Testis (tissue), 3 donors: Measurements from ENCODE around the gene MYOZ3. TPM values are rescaled to one million over a fixed set of nuclear protein-coding genes. Genes with fewer than 3 reads are reported as not detected.
A peak's percentile ranks its signal among the peaks of the same experiment; 100 is the strongest.

ENCODE experiments used
- DNase-seq: peaks from one replicate; pipeline ENCODE4 v3.0.0-alpha.2; 2019
- H3K27ac ChIP-seq, 2 donors: fragments of 200-600 bp; sonication (generic); one replicate each; pipeline ENCODE4 v1.5.1; 2019
- H3K27me3 ChIP-seq: fragments of 200-600 bp; sonication (generic); one replicate; pipeline ENCODE4 v1.5.1; 2019
- H3K36me3 ChIP-seq: fragments of 200-600 bp; sonication (generic); one replicate; pipeline ENCODE4 v1.5.1; 2017; ENCODE audit warnings: low read depth; ENCODE audit errors: missing control alignments
- H3K4me1 ChIP-seq: fragments of 200-600 bp; sonication (generic); one replicate; pipeline ENCODE4 v1.5.1; 2019
- H3K4me3 ChIP-seq, 2 donors: fragments of 200-600 bp; sonication (generic); one replicate each; pipeline ENCODE4 v1.5.1; 2017 to 2019
- H3K9me3 ChIP-seq: fragments of 200-600 bp; sonication (generic); one replicate; pipeline ENCODE4 v1.5.1; 2017
- CTCF ChIP-seq, 3 experiments: fragments of 450-650 bp in 2 of 3; fragments of 200-600 bp in 1 of 3; sonication (generic) in 1 of 3; IDR thresholded peaks; one replicate each; pipeline ENCODE4 v1.5.1; 2016 to 2019; ENCODE audit warnings: antibody characterized with exemption in 3 of 3, mild to moderate bottlenecking in 2 of 3, moderate library complexity in 1 of 3
- POLR2A ChIP-seq: fragments of 450-650 bp; IDR thresholded peaks from one replicate; pipeline ENCODE4 v1.6.1; 2017; ENCODE audit warnings: antibody characterized with exemption, mild to moderate bottlenecking, moderate library complexity
- WGBS, 2 donors: methylation state at CpG; one replicate each; pipeline ENCODE4 v1.1.5; 2018; 5-methylcytosine and 5-hydroxymethylcytosine counted together
- intact Hi-C: fragments of 100-400 bp; cut with DNase I; formaldehyde crosslinking; loops from one replicate; pipeline ENCODE4 v1.15.1; 2023; ENCODE audit warnings: low total_unique reads
- polyA plus RNA-seq: library from polyadenylated mRNA; stranded (reverse); fragments of 350-450 nt; fragmentation: Illumina TruSeq; extraction: RNeasy Lipid Tissue Mini Kit (QIAGEN cat#74804); gene quantifications from one replicate; pipeline ENCODE4 v1.2.3, GENCODE V29; 2014; ENCODE audit warnings: low read depth, low replicate concordance; ENCODE audit not compliant: insufficient read depth
- total RNA-seq, 2 donors: library from RNA; depleted of rRNA; stranded (reverse); fragments of >200 nt; gene quantifications; one replicate each; pipeline ENCODE4 v1.2.3, GENCODE V29; 2016

MYOZ3 gene
- total and polyA plus RNA-seq, 3 donors from 2014 or later, result 10.4 to 12.7 (median 12.0) TPM

GRCh38 chr5:150689120-150689519, 28.1 kb downstream of the MYOZ3 start:
- no peak for TF ChIP-seq POLR2A
- no peak for TF ChIP-seq CTCF (IDR thresholded peaks at IDR 0.05)
- H3K9me3 ChIP-seq, result no peaks in the 10 kb centered on the region
- DNase-seq, result no peak
- H3K4me3 ChIP-seq, result no peak overlapping the region
- WGBS, 2 donors, result 88 to 100% methylated on average over 1 of the region's 1 CpG
- H3K36me3 ChIP-seq, result no peaks in the 10 kb centered on the region
- H3K4me1 ChIP-seq, result no peaks in the 10 kb centered on the region
- intact Hi-C loops, result no loop called here
- no peaks in the 10 kb centered on the region for H3K27me3 ChIP-seq
- H3K27ac ChIP-seq, result no peak overlapping the region

- H3K4me1 ChIP-seq, result no peaks in the 10 kb centered on the region
- H3K9me3 ChIP-seq, result no peaks in the 10 kb centered on the region
- intact Hi-C loops, result no loop called here
- H3K4me3 ChIP-seq, result no peak overlapping the region
- no peak for TF ChIP-seq CTCF (IDR thresholded peaks at IDR 0.05)
- TF ChIP-seq POLR2A, result no peak
- DNase-seq, result no peak
- H3K27ac ChIP-seq, result no peak overlapping the region
- WGBS, 2 donors, result 65 to 75% methylated on average over 6 of the region's 6 CpGs
- no peaks in the 10 kb centered on the region for H3K36me3 ChIP-seq
- H3K27me3 ChIP-seq, result no peaks in the 10 kb centered on the region
These were observed 29.7 kb downstream of the MYOZ3 start for GRCh38 chr5:150690760-150691159.

- Histone ChIP-seq H3K27me3 (no peaks in the 10 kb centered on the region), H3K4me3 (no peak overlapping the region), H3K9me3 (no peaks in the 10 kb centered on the region), H3K27ac (no peak overlapping the region), H3K36me3 (no peaks in the 10 kb centered on the region), H3K4me1 (no peaks in the 10 kb centered on the region)
- DNase-seq, result no peak
- intact Hi-C loops, result no loop called here
- WGBS, 2 donors, result 90 to 94% methylated on average over 3 of the region's 3 CpGs
- TF ChIP-seq CTCF (IDR thresholded peaks at IDR 0.05), result no peak
- no peak for TF ChIP-seq POLR2A
These were observed 31.2 kb downstream of the MYOZ3 start for GRCh38 chr5:150692276-150692675.

GRCh38 chr5:150694612-150695011, 33.6 kb downstream of the MYOZ3 start:
- H3K4me3 ChIP-seq, result no peak overlapping the region
- H3K4me1 ChIP-seq, result no peaks in the 10 kb centered on the region
- intact Hi-C loops, result no loop called here
- 67 to 76% methylated on average over 3 of the region's 3 CpGs for WGBS, 2 donors
- no peaks in the 10 kb centered on the region for H3K9me3 ChIP-seq
- H3K27me3 ChIP-seq, result no peaks in the 10 kb centered on the region
- DNase-seq, result no peak
- TF ChIP-seq CTCF (IDR thresholded peaks at IDR 0.05) (no peak), POLR2A (no peak)
- no peaks in the 10 kb centered on the region for H3K36me3 ChIP-seq
- H3K27ac ChIP-seq, result no peak overlapping the region

- no peaks in the 10 kb centered on the region for H3K9me3 ChIP-seq
These were observed 39.2 kb downstream of the MYOZ3 start for GRCh38 chr5:150700246-150700593.

More at GRCh38 chr5:150700246-150700593, 39.2 kb downstream of the MYOZ3 start:
- peak overlapping the region; percentile 98 to 99 for H3K4me3 ChIP-seq
- no peaks in the 10 kb centered on the region for H3K4me1 ChIP-seq
- H3K36me3 ChIP-seq, result no peaks in the 10 kb centered on the region
- peak overlapping the region; percentile 97 to 98 for H3K27ac ChIP-seq
- TF ChIP-seq CTCF (IDR thresholded peaks at IDR 0.05) (no peak), POLR2A (no peak)
- H3K27me3 ChIP-seq, result no peaks in the 10 kb centered on the region
- intact Hi-C loops, result no loop called here
- no peak for DNase-seq
- WGBS, 2 donors, result 1% methylated on average over 15 of the region's 15 CpGs
